Activated CD4-positive, alpha-beta T cell treated with anti-CD3 and anti-CD28 coated beads, Interleukin-2, amount 10 ng/mL, durations not matched to agents 7 days and 5 days (primary cell): ENCODE measurements around the gene ADGRG3. TPM values are rescaled to one million over a fixed set of nuclear protein-coding genes. Genes with fewer than 3 reads are reported as not detected.
A peak's percentile ranks its signal among the peaks of the same experiment; 100 is the strongest.
"Not testable (repeated sequence)": the region's sequence is repeated elsewhere in the genome, so short reads cannot be mapped to it uniquely, and the experiment has no call there.

Experiments
- CTCF ChIA-PET: fragments of 350-600 bp; sonication (Branson Sonifier 250); formaldehyde crosslinking; loops from one replicate; lab custom pipeline; 2021; ENCODE audit warnings: antibody characterized with exemption; lab: Charles Lee
- POLR2A ChIA-PET: fragments of 350-600 bp; sonication (Branson Sonifier 250); formaldehyde crosslinking; loops from one replicate; lab custom pipeline; 2021; ENCODE audit warnings: antibody characterized with exemption; lab: Charles Lee
- DNase-seq: peaks from one replicate; pipeline ENCODE4 v3.0.0-alpha.2; 2020
- H3K27ac Mint-ChIP-seq: one replicate; pipeline ENCODE4 v1.8.0; 2021; ENCODE audit warnings: mild to moderate bottlenecking, moderate library complexity, mixed read lengths
- H3K27me3 Mint-ChIP-seq: one replicate; pipeline ENCODE4 v1.8.0; 2021; ENCODE audit warnings: mixed read lengths
- H3K36me3 Mint-ChIP-seq: one replicate; pipeline ENCODE4 v1.8.0; 2021; ENCODE audit warnings: low read depth, mixed read lengths
- H3K4me1 Mint-ChIP-seq: one replicate; pipeline ENCODE4 v1.8.0; 2021; ENCODE audit warnings: mixed read lengths
- H3K4me3 Mint-ChIP-seq: one replicate; pipeline ENCODE4 v1.8.0; 2021; ENCODE audit warnings: mild to moderate bottlenecking, moderate library complexity, mixed read lengths
- H3K9me3 Mint-ChIP-seq: one replicate; pipeline ENCODE4 v1.8.0; 2021; ENCODE audit warnings: mixed read lengths
- total RNA-seq, 2 experiments: library from RNA; stranded (reverse); gene quantifications; one replicate each; pipeline ENCODE4 v1.2.3, GENCODE V29; 2021

ADGRG3 gene
- total RNA-seq, 2 experiments from 2014 or later: not detected

GRCh38 chr16:57663436-57663835 is 4.7 kb upstream of the ADGRG3 start:
- Mint-ChIP-seq H3K36me3 (no peaks in the 10 kb centered on the region), H3K9me3 (no peaks in the 10 kb centered on the region), H3K4me1 (no peaks in the 10 kb centered on the region), H3K27me3 (no peaks in the 10 kb centered on the region), H3K27ac (no peak overlapping the region), H3K4me3 (no peak overlapping the region)
- CTCF ChIA-PET: no interaction called here
- POLR2A ChIA-PET: no interaction called here
- DNase-seq: no peak

GRCh38 chr16:57663917-57664661 is 4.0 kb upstream of the ADGRG3 start:
- Mint-ChIP-seq H3K27me3 (no peaks in the 10 kb centered on the region), H3K27ac (peak overlapping the region; percentile 22), H3K4me1 (no peaks in the 10 kb centered on the region), H3K9me3 (no peaks in the 10 kb centered on the region), H3K36me3 (no peaks in the 10 kb centered on the region), H3K4me3 (no peak overlapping the region)
- ChIA-PET CTCF (interaction anchor here (1.6 kb wide), 1 partner anchor 9 kb away, joined by 4 read pairs; no protein-coding TSS in a partner anchor), POLR2A (no interaction called here)
- no peak for DNase-seq

- Mint-ChIP-seq H3K36me3 (no peaks in the 10 kb centered on the region), H3K4me1 (no peaks in the 10 kb centered on the region), H3K4me3 (no peak overlapping the region), H3K27me3 (no peaks in the 10 kb centered on the region), H3K27ac (no peak overlapping the region), H3K9me3 (no peaks in the 10 kb centered on the region)
- POLR2A ChIA-PET: no interaction called here
- CTCF ChIA-PET: interaction anchor here (1.6 kb wide), 1 partner anchor 9 kb away, joined by 4 read pairs; no protein-coding TSS in a partner anchor
- DNase-seq: no peak
Measured at GRCh38 chr16:57664662-57665025, 3.5 kb upstream of the ADGRG3 start.

- CTCF ChIA-PET: interaction anchor here (1.6 kb wide), 1 partner anchor 10 kb away, joined by 4 read pairs; no protein-coding TSS in a partner anchor
- POLR2A ChIA-PET: no interaction called here
- Mint-ChIP-seq H3K4me1 (no peaks in the 10 kb centered on the region), H3K27me3 (peaks cover 3% of the 10 kb centered on the region), H3K4me3 (no peak overlapping the region), H3K36me3 (no peaks in the 10 kb centered on the region), H3K27ac (no peak overlapping the region), H3K9me3 (no peaks in the 10 kb centered on the region)
- no peak for DNase-seq
Measured at GRCh38 chr16:57665541-57665940, 2.6 kb upstream of the ADGRG3 start.

GRCh38 chr16:57666353-57667047 is 1.6 kb upstream of the ADGRG3 start:
- Mint-ChIP-seq H3K4me1 (no peaks in the 10 kb centered on the region), H3K4me3 (no peak overlapping the region), H3K36me3 (no peaks in the 10 kb centered on the region), H3K27me3 (peaks cover 8% of the 10 kb centered on the region), H3K9me3 (no peaks in the 10 kb centered on the region), H3K27ac (peak overlapping the region; percentile 31)
- no peak for DNase-seq
- POLR2A ChIA-PET: no interaction called here
- CTCF ChIA-PET: interaction anchor here (1.5 kb wide), 1 partner anchor 13 kb away, joined by 3 read pairs; no protein-coding TSS in a partner anchor

- no peak overlapping the region for H3K4me3 Mint-ChIP-seq
- H3K27me3 Mint-ChIP-seq: peaks cover 10% of the 10 kb centered on the region
- no peaks in the 10 kb centered on the region for H3K4me1 Mint-ChIP-seq
- no peaks in the 10 kb centered on the region for H3K9me3 Mint-ChIP-seq
- ChIA-PET CTCF (interaction anchor here (0.7 to 1.5 kb wide), 4 partner anchors 13 to 31 kb away, joined by 3 to 5 read pairs (median 4); no protein-coding TSS in a partner anchor), POLR2A (no interaction called here)
- no peak overlapping the region for H3K27ac Mint-ChIP-seq
- DNase-seq: no peak
- H3K36me3 Mint-ChIP-seq: no peaks in the 10 kb centered on the region
Measured at GRCh38 chr16:57667048-57667525, 1.0 kb upstream of the ADGRG3 start.

GRCh38 chr16:57667526-57668262 is 412 bp upstream of the ADGRG3 start:
- Mint-ChIP-seq H3K9me3 (no peaks in the 10 kb centered on the region), H3K36me3 (no peaks in the 10 kb centered on the region), H3K27me3 (peaks cover 11% of the 10 kb centered on the region), H3K4me3 (no peak overlapping the region), H3K4me1 (no peaks in the 10 kb centered on the region), H3K27ac (no peak overlapping the region)
- ChIA-PET CTCF (interaction anchor here (0.7 to 2.4 kb wide), 5 partner anchors 14 to 32 kb away, joined by 3 to 6 read pairs (median 4); no protein-coding TSS in a partner anchor), POLR2A (no interaction called here)
- DNase-seq: no peak

- no peak overlapping the region for H3K4me3 Mint-ChIP-seq
- no peak for DNase-seq
- no peaks in the 10 kb centered on the region for H3K9me3 Mint-ChIP-seq
- ChIA-PET POLR2A (no interaction called here), CTCF (interaction anchor here (2.4 kb wide), 1 partner anchor 20 kb away, joined by 6 read pairs; no protein-coding TSS in a partner anchor)
- no peaks in the 10 kb centered on the region for H3K36me3 Mint-ChIP-seq
- H3K4me1 Mint-ChIP-seq: no peaks in the 10 kb centered on the region
- H3K27me3 Mint-ChIP-seq: peaks cover 22% of the 10 kb centered on the region
- H3K27ac Mint-ChIP-seq: peak overlapping the region; percentile 36
Measured at GRCh38 chr16:57668630-57669475, 747 bp downstream of the ADGRG3 start.

- CTCF ChIA-PET: interaction anchor here (2.4 kb wide), 1 partner anchor 21 kb away, joined by 6 read pairs; no protein-coding TSS in a partner anchor
- Mint-ChIP-seq H3K4me1 (no peaks in the 10 kb centered on the region), H3K9me3 (no peaks in the 10 kb centered on the region), H3K36me3 (no peaks in the 10 kb centered on the region), H3K4me3 (no peak overlapping the region), H3K27me3 (peaks cover 25% of the 10 kb centered on the region), H3K27ac (no peak overlapping the region)
- POLR2A ChIA-PET: no interaction called here
- no peak for DNase-seq
Measured at GRCh38 chr16:57669476-57670162, 1.5 kb downstream of the ADGRG3 start.

GRCh38 chr16:57670196-57670595 is 2.1 kb downstream of the ADGRG3 start:
- no peak for DNase-seq
- CTCF ChIA-PET: interaction anchor here (1.5 to 2.7 kb wide), 2 partner anchors 21 to 65 kb away, joined by 3 to 10 read pairs; partner anchors contain the start of gene KATNB1
- H3K4me3 Mint-ChIP-seq: no peak overlapping the region

GRCh38 chr16:57671451-57671850 is 3.3 kb downstream of the ADGRG3 start:
- CTCF ChIA-PET: interaction anchor here (1.3 to 2.7 kb wide), 4 partner anchors 10 to 95 kb away, joined by 3 to 10 read pairs (median 4); partner anchors contain the start of gene KATNB1
- DNase-seq, H3K4me3 Mint-ChIP-seq, H3K9me3 Mint-ChIP-seq, H3K27ac Mint-ChIP-seq, H3K4me1 Mint-ChIP-seq, POLR2A ChIA-PET, H3K36me3 Mint-ChIP-seq: not testable (repeated sequence)
- peaks cover 31% of the 10 kb centered on the region for H3K27me3 Mint-ChIP-seq

More at GRCh38 chr16:57670196-57670595, 2.1 kb downstream of the ADGRG3 start:
- Mint-ChIP-seq H3K27ac (no peak overlapping the region), H3K36me3 (no peaks in the 10 kb centered on the region), H3K9me3 (no peaks in the 10 kb centered on the region), H3K4me1 (no peaks in the 10 kb centered on the region), H3K27me3 (peaks cover 27% of the 10 kb centered on the region)
- POLR2A ChIA-PET: no interaction called here
